Measurements from ENCODE around the gene PLIN1. TPM values are rescaled to one million over a fixed set of nuclear protein-coding genes. Genes with fewer than 3 reads are reported as not detected.

The PLIN1 gene
- total RNA-seq, 2 experiments from 2014 or later: 0.12 TPM; not detected in 1

GRCh38 chr15:89654847-89655805, 24.0 kb downstream of the PLIN1 start, which contains the start of gene KIF7:
KIF7 (minus strand) TSS chr15:89655467; CDS start chr15:89652930, 2,537 bp downstream.
- H3K36me3 Mint-ChIP-seq: no peaks in the 10 kb centered on the region
- ATAC-seq (peak; percentile 72), DNase-seq (no peak)
- CTCF ChIA-PET: no interaction called here
- H3K4me3 Mint-ChIP-seq: peak within 1 kb of the TSS; percentile 59
- no peak within 1 kb of the TSS for H3K27ac Mint-ChIP-seq
- no peaks in the 10 kb centered on the region for H3K9me3 Mint-ChIP-seq (ENCODE audit: low read depth)
- H3K27me3 Mint-ChIP-seq: peaks cover 56% of the 10 kb centered on the region
- H3K4me1 Mint-ChIP-seq: peaks cover 14% of the 10 kb centered on the region

- ATAC-seq: no peak
- H3K4me1 Mint-ChIP-seq: peaks cover 14% of the 10 kb centered on the region
- H3K9me3 Mint-ChIP-seq (ENCODE audit: low read depth): no peaks in the 10 kb centered on the region
- H3K36me3 Mint-ChIP-seq: no peaks in the 10 kb centered on the region
- CTCF ChIA-PET: no interaction called here
- H3K4me3 Mint-ChIP-seq: peak overlapping the region; percentile 59
- peaks cover 49% of the 10 kb centered on the region for H3K27me3 Mint-ChIP-seq
- DNase-seq: no peak
- no peak overlapping the region for H3K27ac Mint-ChIP-seq
Observed at GRCh38 chr15:89654301-89654761, 24.8 kb downstream of the PLIN1 start.

- Mint-ChIP-seq H3K9me3 (ENCODE audit: low read depth) (no peaks in the 10 kb centered on the region), H3K4me1 (peaks cover 14% of the 10 kb centered on the region), H3K27ac (no peak overlapping the region), H3K36me3 (no peaks in the 10 kb centered on the region), H3K4me3 (no peak overlapping the region), H3K27me3 (peaks cover 46% of the 10 kb centered on the region)
- CTCF ChIA-PET: no interaction called here
- ATAC-seq: no peak
- DNase-seq: no peak
Observed at GRCh38 chr15:89653578-89653977, 25.6 kb downstream of the PLIN1 start.

GRCh38 chr15:89652666-89653065, 26.5 kb downstream of the PLIN1 start:
- peaks cover 45% of the 10 kb centered on the region for H3K27me3 Mint-ChIP-seq
- H3K9me3 Mint-ChIP-seq (ENCODE audit: low read depth): no peaks in the 10 kb centered on the region
- H3K4me1 Mint-ChIP-seq: peaks cover 14% of the 10 kb centered on the region
- no peak overlapping the region for H3K27ac Mint-ChIP-seq
- CTCF ChIA-PET: no interaction called here
- H3K4me3 Mint-ChIP-seq: no peak overlapping the region
- H3K36me3 Mint-ChIP-seq: no peaks in the 10 kb centered on the region
- DNase-seq: no peak
- no peak for ATAC-seq

- DNase-seq: no peak
- no peaks in the 10 kb centered on the region for H3K36me3 Mint-ChIP-seq
- ATAC-seq: no peak
- H3K4me3 Mint-ChIP-seq: no peak overlapping the region
- H3K4me1 Mint-ChIP-seq: peaks cover 14% of the 10 kb centered on the region
- H3K9me3 Mint-ChIP-seq (ENCODE audit: low read depth): no peaks in the 10 kb centered on the region
- no peak overlapping the region for H3K27ac Mint-ChIP-seq
- peaks cover 41% of the 10 kb centered on the region for H3K27me3 Mint-ChIP-seq
- CTCF ChIA-PET: no interaction called here
Observed at GRCh38 chr15:89652131-89652530, 27.0 kb downstream of the PLIN1 start.

- CTCF ChIA-PET: no interaction called here
Observed at GRCh38 chr15:89649716-89650115, 29.5 kb downstream of the PLIN1 start.

GRCh38 chr15:89649013-89649625, 30.0 kb downstream of the PLIN1 start:
- ATAC-seq (no peak), DNase-seq (no peak)
- Mint-ChIP-seq H3K36me3 (no peaks in the 10 kb centered on the region), H3K9me3 (ENCODE audit: low read depth) (no peaks in the 10 kb centered on the region), H3K27ac (no peak overlapping the region), H3K27me3 (peaks cover 14% of the 10 kb centered on the region), H3K4me1 (no peaks in the 10 kb centered on the region), H3K4me3 (no peak overlapping the region)
- CTCF ChIA-PET: no interaction called here

More at GRCh38 chr15:89649716-89650115, 29.5 kb downstream of the PLIN1 start:
- Mint-ChIP-seq H3K27ac (no peak overlapping the region), H3K36me3 (no peaks in the 10 kb centered on the region), H3K4me3 (no peak overlapping the region), H3K4me1 (peaks cover 5% of the 10 kb centered on the region), H3K9me3 (ENCODE audit: low read depth) (no peaks in the 10 kb centered on the region), H3K27me3 (peaks cover 20% of the 10 kb centered on the region)
- ATAC-seq (no peak), DNase-seq (no peak)

GRCh38 chr15:89648106-89649012, 30.8 kb downstream of the PLIN1 start:
- CTCF ChIA-PET: interaction anchor here (0.9 to 1.6 kb wide), 4 partner anchors 11 to 227 kb away, joined by 3 to 5 read pairs (median 4); no protein-coding TSS in a partner anchor
- Mint-ChIP-seq H3K9me3 (ENCODE audit: low read depth) (no peaks in the 10 kb centered on the region), H3K27me3 (peaks cover 8% of the 10 kb centered on the region), H3K27ac (no peak overlapping the region), H3K4me1 (no peaks in the 10 kb centered on the region), H3K36me3 (no peaks in the 10 kb centered on the region), H3K4me3 (no peak overlapping the region)
- ATAC-seq: no peak
- no peak for DNase-seq

- CTCF ChIA-PET: interaction anchor here (0.9 to 1.6 kb wide), 4 partner anchors 12 to 228 kb away, joined by 3 to 5 read pairs (median 4); no protein-coding TSS in a partner anchor
- peak; percentile 76 for DNase-seq
- H3K4me1 Mint-ChIP-seq: no peaks in the 10 kb centered on the region
- peak; percentile 74 for ATAC-seq
- peaks cover 2% of the 10 kb centered on the region for H3K27me3 Mint-ChIP-seq
- H3K4me3 Mint-ChIP-seq: no peak overlapping the region
- H3K9me3 Mint-ChIP-seq (ENCODE audit: low read depth): no peaks in the 10 kb centered on the region
- no peaks in the 10 kb centered on the region for H3K36me3 Mint-ChIP-seq
- no peak overlapping the region for H3K27ac Mint-ChIP-seq
Observed at GRCh38 chr15:89647191-89647851, 31.8 kb downstream of the PLIN1 start.

- ATAC-seq (no peak), DNase-seq (no peak)
- Mint-ChIP-seq H3K9me3 (ENCODE audit: low read depth) (no peaks in the 10 kb centered on the region), H3K27ac (no peak overlapping the region), H3K36me3 (no peaks in the 10 kb centered on the region), H3K27me3 (no peaks in the 10 kb centered on the region), H3K4me3 (no peak overlapping the region), H3K4me1 (no peaks in the 10 kb centered on the region)
- CTCF ChIA-PET: interaction anchor here (0.7 to 0.9 kb wide), 3 partner anchors 12 to 72 kb away, joined by 3 read pairs; partner anchors contain the start of gene TICRR
Observed at GRCh38 chr15:89646416-89647141, 32.6 kb downstream of the PLIN1 start.

GRCh38 chr15:89645680-89646079, 33.5 kb downstream of the PLIN1 start:
- H3K4me3 Mint-ChIP-seq: no peak overlapping the region
- H3K9me3 Mint-ChIP-seq (ENCODE audit: low read depth): no peaks in the 10 kb centered on the region
- no peaks in the 10 kb centered on the region for H3K36me3 Mint-ChIP-seq
- no peaks in the 10 kb centered on the region for H3K27me3 Mint-ChIP-seq
- H3K4me1 Mint-ChIP-seq: no peaks in the 10 kb centered on the region
- ATAC-seq (no peak), DNase-seq (no peak)
- CTCF ChIA-PET: interaction anchor here (0.7 to 0.9 kb wide), 3 partner anchors 12 to 71 kb away, joined by 3 read pairs; partner anchors contain the start of gene TICRR
- no peak overlapping the region for H3K27ac Mint-ChIP-seq

- no peaks in the 10 kb centered on the region for H3K9me3 Mint-ChIP-seq (ENCODE audit: low read depth)
- H3K27me3 Mint-ChIP-seq: no peaks in the 10 kb centered on the region
- no peaks in the 10 kb centered on the region for H3K4me1 Mint-ChIP-seq
- ATAC-seq (no peak), DNase-seq (no peak)
- H3K27ac Mint-ChIP-seq: no peak overlapping the region
- CTCF ChIA-PET: no interaction called here
- H3K36me3 Mint-ChIP-seq: no peaks in the 10 kb centered on the region
- H3K4me3 Mint-ChIP-seq: no peak overlapping the region
Observed at GRCh38 chr15:89642106-89642505, 37.1 kb downstream of the PLIN1 start.

All from activated CD8-positive, alpha-beta memory T cell treated with anti-CD3 and anti-CD28 coated beads, Interleukin-2, amount 10 ng/mL, durations not matched to agents 7 days and 5 days (primary cell).